Measurements from ENCODE around the gene PKD2L1. TPM values are rescaled to one million over a fixed set of nuclear protein-coding genes. Genes with fewer than 3 reads are reported as not detected.
A peak's percentile ranks its signal among the peaks of the same experiment; 100 is the strongest.

Gene PKD2L1
- total and polyA plus RNA-seq, 3 experiments from 2014 or later = not detected

DNA sequence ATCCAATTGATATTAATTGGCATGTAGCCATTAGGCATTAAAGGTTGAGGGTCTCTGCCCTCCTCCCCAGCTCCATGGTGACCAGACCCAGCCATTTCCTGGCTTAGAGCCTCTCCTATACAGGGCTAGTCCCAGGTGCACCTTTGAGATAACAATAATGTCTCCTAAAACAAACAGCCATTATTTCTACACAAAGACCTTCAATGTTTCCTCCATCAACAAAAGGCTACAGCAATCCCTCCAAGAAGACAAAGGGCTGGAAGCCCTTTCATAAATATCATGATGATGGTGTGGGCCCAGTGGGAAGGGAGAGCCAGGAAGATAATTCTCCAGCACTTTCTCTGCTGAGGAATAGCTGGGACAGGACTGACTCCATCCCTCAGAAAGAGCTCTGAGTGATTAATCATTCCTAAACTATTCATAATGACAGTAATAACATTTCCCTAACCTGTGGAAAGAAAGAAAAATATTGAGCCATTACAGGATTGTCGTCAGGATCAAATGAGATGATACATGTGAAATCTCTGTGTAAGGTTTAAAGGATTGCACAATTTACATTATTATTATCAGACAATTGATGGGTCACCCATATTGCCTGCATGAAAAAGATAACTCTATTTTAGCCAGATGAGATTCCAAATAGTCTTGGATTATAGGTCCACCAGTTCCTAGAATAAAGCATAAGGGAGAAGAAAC, 10.2 kb downstream of the PKD2L1 start:
- H3K4me3 ChIP-seq (ENCODE audit: low read length) = no peak overlapping the region
- no peaks in the 10 kb centered on the region for H3K27me3 ChIP-seq (ENCODE audit: insufficient read depth, low read length, poor library complexity, severe bottlenecking)
- DNase-seq = no peak
- Mint-ChIP-seq H3K9me3 (no peaks in the 10 kb centered on the region), H3K27ac (no peak overlapping the region), H3K36me3 (no peaks in the 10 kb centered on the region), H3K27me3 (peaks cover 16 to 42% of the 10 kb centered on the region in 2 donors), H3K4me3 (no peak overlapping the region), H3K4me1 (no peaks in the 10 kb centered on the region)
- CTCF ChIA-PET = no interaction called here
- no peaks in the 10 kb centered on the region for H3K4me1 ChIP-seq (ENCODE audit: insufficient read depth, low read length)
- no peaks in the 10 kb centered on the region for H3K36me3 ChIP-seq (ENCODE audit: insufficient read depth, low read length)
- H3K27ac ChIP-seq (ENCODE audit: low read depth, low read length) = no peak overlapping the region
- POLR2A ChIA-PET = no interaction called here
- no peaks in the 10 kb centered on the region for H3K9me3 ChIP-seq (ENCODE audit: low read length)

- Histone ChIP-seq H3K36me3 (ENCODE audit: insufficient read depth, low read length) (no peaks in the 10 kb centered on the region), H3K4me3 (ENCODE audit: low read length) (no peak overlapping the region), H3K9me3 (ENCODE audit: low read length) (no peaks in the 10 kb centered on the region), H3K27ac (ENCODE audit: low read depth, low read length) (no peak overlapping the region), H3K27me3 (ENCODE audit: insufficient read depth, low read length, poor library complexity, severe bottlenecking) (no peaks in the 10 kb centered on the region), H3K4me1 (ENCODE audit: insufficient read depth, low read length) (no peaks in the 10 kb centered on the region)
- no peak for DNase-seq
- Mint-ChIP-seq H3K9me3 (no peaks in the 10 kb centered on the region), H3K4me3 (no peak overlapping the region), H3K36me3 (no peaks in the 10 kb centered on the region), H3K27ac (no peak overlapping the region), H3K27me3 (peaks cover 20 to 58% of the 10 kb centered on the region in 2 donors), H3K4me1 (no peaks in the 10 kb centered on the region)
- CTCF ChIA-PET = no interaction called here
- POLR2A ChIA-PET = no interaction called here
Measured at GRCh38 chr10:100318207-100318606, 11.8 kb downstream of the PKD2L1 start.

DNA sequence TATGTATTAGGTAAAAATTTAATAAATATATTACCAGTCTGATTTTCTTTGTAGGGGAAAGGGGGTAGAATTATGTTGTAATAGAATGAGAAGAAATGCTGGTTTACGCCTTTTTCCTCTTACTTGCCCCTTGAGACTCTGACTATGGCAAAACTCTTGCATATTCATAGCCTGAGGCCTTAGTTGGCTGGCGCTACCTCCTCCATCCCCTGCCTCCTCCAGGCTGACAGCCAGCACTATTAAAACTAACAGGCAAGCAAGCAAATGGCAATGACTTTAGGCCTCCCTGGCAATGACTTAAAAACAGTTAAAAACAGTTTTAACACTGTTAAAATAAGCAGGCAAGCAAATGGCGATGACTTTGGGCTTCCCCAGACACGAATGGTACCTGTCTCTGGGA, 14.4 kb downstream of the PKD2L1 start:
- Histone ChIP-seq H3K27me3 (ENCODE audit: insufficient read depth, low read length, poor library complexity, severe bottlenecking) (peaks cover 6% of the 10 kb centered on the region), H3K27ac (ENCODE audit: low read depth, low read length) (no peak overlapping the region), H3K36me3 (ENCODE audit: insufficient read depth, low read length) (no peaks in the 10 kb centered on the region), H3K4me1 (ENCODE audit: insufficient read depth, low read length) (no peaks in the 10 kb centered on the region), H3K9me3 (ENCODE audit: low read length) (no peaks in the 10 kb centered on the region), H3K4me3 (ENCODE audit: low read length) (no peak overlapping the region)
- CTCF ChIA-PET = no interaction called here
- H3K4me1 Mint-ChIP-seq = no peaks in the 10 kb centered on the region
- POLR2A ChIA-PET = no interaction called here
- H3K4me3 Mint-ChIP-seq = no peak overlapping the region
- H3K9me3 Mint-ChIP-seq = no peaks in the 10 kb centered on the region
- no peak overlapping the region for H3K27ac Mint-ChIP-seq
- DNase-seq = no peak
- H3K27me3 Mint-ChIP-seq = peaks cover 25 to 79% of the 10 kb centered on the region in 2 donors
- no peaks in the 10 kb centered on the region for H3K36me3 Mint-ChIP-seq

- peaks cover 6% of the 10 kb centered on the region for H3K27me3 ChIP-seq (ENCODE audit: insufficient read depth, low read length, poor library complexity, severe bottlenecking)
- no peaks in the 10 kb centered on the region for H3K4me1 Mint-ChIP-seq
- no peaks in the 10 kb centered on the region for H3K36me3 ChIP-seq (ENCODE audit: insufficient read depth, low read length)
- no peak overlapping the region for H3K4me3 Mint-ChIP-seq
- CTCF ChIA-PET = no interaction called here
- no peaks in the 10 kb centered on the region for H3K9me3 Mint-ChIP-seq
- DNase-seq = no peak
- H3K27me3 Mint-ChIP-seq = peaks cover 21 to 77% of the 10 kb centered on the region in 2 donors
- H3K27ac ChIP-seq (ENCODE audit: low read depth, low read length) = no peak overlapping the region
- peaks cover 0 to 1% (median 0%) of the 10 kb centered on the region in 3 donors for H3K36me3 Mint-ChIP-seq
- no peaks in the 10 kb centered on the region for H3K9me3 ChIP-seq (ENCODE audit: low read length)
- H3K4me1 ChIP-seq (ENCODE audit: insufficient read depth, low read length) = no peaks in the 10 kb centered on the region
- H3K4me3 ChIP-seq (ENCODE audit: low read length) = no peak overlapping the region
- POLR2A ChIA-PET = no interaction called here
- no peak overlapping the region for H3K27ac Mint-ChIP-seq
Measured at GRCh38 chr10:100311298-100311697, 18.7 kb downstream of the PKD2L1 start.

GRCh38 chr10:100307684-100308083, 22.3 kb downstream of the PKD2L1 start:
- H3K9me3 Mint-ChIP-seq = no peaks in the 10 kb centered on the region
- POLR2A ChIA-PET = no interaction called here
- no peaks in the 10 kb centered on the region for H3K4me1 Mint-ChIP-seq
- peaks cover 0 to 1% (median 0%) of the 10 kb centered on the region in 3 donors for H3K36me3 Mint-ChIP-seq
- Histone ChIP-seq H3K27ac (ENCODE audit: low read depth, low read length) (no peak overlapping the region), H3K4me1 (ENCODE audit: insufficient read depth, low read length) (no peaks in the 10 kb centered on the region), H3K4me3 (ENCODE audit: low read length) (no peak overlapping the region), H3K36me3 (ENCODE audit: insufficient read depth, low read length) (no peaks in the 10 kb centered on the region), H3K27me3 (ENCODE audit: insufficient read depth, low read length, poor library complexity, severe bottlenecking) (peaks cover 15% of the 10 kb centered on the region), H3K9me3 (ENCODE audit: low read length) (no peaks in the 10 kb centered on the region)
- H3K4me3 Mint-ChIP-seq = no peak overlapping the region
- no peak for DNase-seq
- no peak overlapping the region for H3K27ac Mint-ChIP-seq
- H3K27me3 Mint-ChIP-seq = peaks cover 24 to 71% of the 10 kb centered on the region in 2 donors
- CTCF ChIA-PET = no interaction called here

DNA sequence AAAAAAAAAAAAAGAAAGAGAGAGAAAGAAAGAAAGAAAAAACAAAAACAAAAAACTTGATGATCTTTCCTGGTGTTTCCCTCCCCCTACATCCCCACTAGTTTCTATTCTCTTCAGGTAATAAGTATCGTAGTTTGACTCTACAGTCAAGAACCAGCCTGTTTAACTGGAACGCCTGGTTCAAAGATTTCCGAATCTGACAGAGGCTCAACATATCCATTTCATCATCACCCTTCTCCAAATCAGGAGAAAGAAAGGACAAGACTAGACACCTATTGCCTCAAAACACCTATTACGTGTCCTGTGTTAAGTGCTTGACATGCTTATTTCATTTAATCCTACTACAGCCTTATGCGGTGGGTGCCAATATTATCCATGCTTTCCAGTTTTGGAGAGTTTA, 23.2 kb downstream of the PKD2L1 start:
- no peak overlapping the region for H3K4me3 Mint-ChIP-seq
- ChIA-PET POLR2A (no interaction called here), CTCF (no interaction called here)
- no peaks in the 10 kb centered on the region for H3K9me3 Mint-ChIP-seq
- Histone ChIP-seq H3K27ac (ENCODE audit: low read depth, low read length) (no peak overlapping the region), H3K4me1 (ENCODE audit: insufficient read depth, low read length) (no peaks in the 10 kb centered on the region), H3K27me3 (ENCODE audit: insufficient read depth, low read length, poor library complexity, severe bottlenecking) (peaks cover 13% of the 10 kb centered on the region), H3K9me3 (ENCODE audit: low read length) (no peaks in the 10 kb centered on the region), H3K4me3 (ENCODE audit: low read length) (no peak overlapping the region), H3K36me3 (ENCODE audit: insufficient read depth, low read length) (no peaks in the 10 kb centered on the region)
- DNase-seq = no peak
- H3K27ac Mint-ChIP-seq = no peak overlapping the region
- peaks cover 0 to 1% (median 0%) of the 10 kb centered on the region in 3 donors for H3K36me3 Mint-ChIP-seq
- peaks cover 28 to 63% of the 10 kb centered on the region in 2 donors for H3K27me3 Mint-ChIP-seq
- H3K4me1 Mint-ChIP-seq = no peaks in the 10 kb centered on the region

DNA sequence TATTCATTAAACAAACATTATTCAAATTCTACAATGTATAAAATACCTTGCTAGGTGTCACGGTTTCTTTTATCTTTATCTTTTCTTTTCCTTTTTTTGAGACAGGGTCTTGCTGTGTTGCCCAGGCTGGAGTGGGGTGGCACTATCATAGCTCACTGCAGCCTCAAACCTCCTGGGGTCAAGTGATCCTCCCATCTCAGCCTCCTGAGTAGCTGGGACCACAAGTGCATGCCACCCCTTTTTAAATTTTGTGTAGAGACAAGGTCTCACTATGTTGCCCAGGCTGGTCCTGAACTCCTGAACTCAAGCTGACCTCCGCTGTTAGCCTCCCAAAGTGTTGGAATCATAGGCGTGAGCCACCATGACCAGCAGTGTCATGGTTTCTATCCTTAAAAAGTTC, 25.6 kb downstream of the PKD2L1 start:
- peaks cover 9% of the 10 kb centered on the region for H3K27me3 ChIP-seq (ENCODE audit: insufficient read depth, low read length, poor library complexity, severe bottlenecking)
- H3K4me3 Mint-ChIP-seq = no peak overlapping the region
- no peak for DNase-seq
- H3K36me3 ChIP-seq (ENCODE audit: insufficient read depth, low read length) = no peaks in the 10 kb centered on the region
- H3K27ac ChIP-seq (ENCODE audit: low read depth, low read length) = no peak overlapping the region
- peaks cover 0 to 1% (median 0%) of the 10 kb centered on the region in 3 donors for H3K36me3 Mint-ChIP-seq
- no peaks in the 10 kb centered on the region for H3K4me1 ChIP-seq (ENCODE audit: insufficient read depth, low read length)
- ChIA-PET POLR2A (no interaction called here), CTCF (no interaction called here)
- no peaks in the 10 kb centered on the region for H3K9me3 ChIP-seq (ENCODE audit: low read length)
- no peaks in the 10 kb centered on the region for H3K4me1 Mint-ChIP-seq
- H3K27me3 Mint-ChIP-seq = peaks cover 28 to 59% of the 10 kb centered on the region in 2 donors
- no peak overlapping the region for H3K4me3 ChIP-seq (ENCODE audit: low read length)
- H3K27ac Mint-ChIP-seq = peak overlapping the region in 1 of 8 donors; percentile 64
- H3K9me3 Mint-ChIP-seq = peaks cover 0 to 4% (median 0%) of the 10 kb centered on the region in 5 donors

DNA sequence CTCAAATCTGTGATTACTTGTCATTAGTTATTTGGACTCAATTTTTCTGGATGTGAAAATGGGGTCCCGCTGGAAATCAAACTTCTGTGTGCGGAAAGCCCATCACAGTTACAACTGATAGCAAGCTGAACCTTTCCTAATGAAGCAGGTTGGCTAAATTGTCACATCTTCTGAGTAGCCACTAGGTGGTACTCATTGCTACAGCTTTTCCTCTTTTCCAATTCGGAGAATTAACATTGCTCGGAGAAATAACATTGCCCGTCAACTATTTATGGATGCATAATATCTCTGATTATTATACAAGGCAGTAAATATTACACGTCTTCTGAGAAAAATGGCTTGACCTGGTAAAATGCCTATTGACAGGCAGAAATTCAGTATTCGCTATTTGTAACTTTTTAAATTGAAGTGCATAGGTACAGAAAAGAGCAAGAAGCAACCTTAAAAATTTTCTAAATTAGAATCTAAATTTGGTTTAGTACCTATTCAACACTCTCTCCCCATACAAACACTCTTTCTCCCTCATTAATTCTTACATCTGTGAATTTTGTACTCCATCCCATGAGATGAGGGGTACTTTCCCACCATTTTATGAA, 26.2 kb downstream of the PKD2L1 start:
- POLR2A ChIA-PET = no interaction called here

More for the DNA sequence above, 26.2 kb downstream of the PKD2L1 start:
- CTCF ChIA-PET = interaction anchor here (1.0 kb wide), 1 partner anchor 12 kb away, joined by 3 read pairs; no protein-coding TSS in a partner anchor
- Mint-ChIP-seq H3K27ac (no peak overlapping the region), H3K27me3 (peaks cover 31 to 61% of the 10 kb centered on the region in 2 donors), H3K9me3 (peaks cover 0 to 4% (median 0%) of the 10 kb centered on the region in 5 donors), H3K36me3 (peaks cover 0 to 1% (median 0%) of the 10 kb centered on the region in 3 donors), H3K4me3 (no peak overlapping the region), H3K4me1 (no peaks in the 10 kb centered on the region)
- no peaks in the 10 kb centered on the region for H3K9me3 ChIP-seq (ENCODE audit: low read length)
- no peaks in the 10 kb centered on the region for H3K36me3 ChIP-seq (ENCODE audit: insufficient read depth, low read length)
- DNase-seq = no peak
- H3K27me3 ChIP-seq (ENCODE audit: insufficient read depth, low read length, poor library complexity, severe bottlenecking) = peaks cover 9% of the 10 kb centered on the region
- no peak overlapping the region for H3K27ac ChIP-seq (ENCODE audit: low read depth, low read length)
- H3K4me1 ChIP-seq (ENCODE audit: insufficient read depth, low read length) = no peaks in the 10 kb centered on the region
- H3K4me3 ChIP-seq (ENCODE audit: low read length) = no peak overlapping the region
